Heart right ventricle (tissue), 16 donors: Measurements from ENCODE around the gene CCR4. TPM values are rescaled to one million over a fixed set of nuclear protein-coding genes. Genes with fewer than 3 reads are reported as not detected.
A peak's percentile ranks its signal among the peaks of the same experiment; 100 is the strongest.

Experiments
- ATAC-seq, 8 donors: fragments of 200-7000 bp; cut with Tn5 transposase; one replicate each; pipeline ENCODE4 v1.9.1; 2020; ENCODE audit warnings: mild to moderate bottlenecking in 8 of 8, moderate library complexity in 8 of 8, moderate number of reproducible peaks in 1 of 8
- DNase-seq, 2 donors: peaks; one replicate each; pipeline ENCODE4 v3.0.0-alpha.2; 2020
- H3K27ac ChIP-seq, 10 donors: fragments of 200-600 bp; sonication (generic) in 2 of 10; one replicate each; pipeline versions ENCODE4 v1.5.0 to v1.8.0; 2020 to 2022; ENCODE audit warnings: mild to moderate bottlenecking in 3 of 10
- H3K27me3 ChIP-seq, 7 donors: fragments of 200-600 bp; one replicate each; pipeline ENCODE4 v1.8.0; 2021 to 2022; ENCODE audit warnings: mild to moderate bottlenecking in 2 of 7
- H3K36me3 ChIP-seq, 9 donors: fragments of 200-600 bp; sonication (generic) in 1 of 9; one replicate each; pipeline versions ENCODE4 v1.5.0 to v1.8.0; 2020 to 2022; ENCODE audit warnings: mild to moderate bottlenecking in 2 of 9
- H3K4me1 ChIP-seq, 9 donors: fragments of 200-600 bp; sonication (generic) in 1 of 9; one replicate each; pipeline versions ENCODE4 v1.5.0 to v1.8.0; 2020 to 2022; ENCODE audit warnings: mild to moderate bottlenecking in 4 of 9
- H3K4me3 ChIP-seq, 10 donors: fragments of 200-600 bp; sonication (generic) in 2 of 10; one replicate each; pipeline versions ENCODE4 v1.5.0 to v1.8.0; 2020 to 2022; ENCODE audit warnings: mild to moderate bottlenecking in 7 of 10, moderate library complexity in 2 of 10
- H3K9me3 ChIP-seq, 11 donors: fragments of 200-600 bp in 10 of 11; sonication (generic) in 2 of 11; one replicate each; pipeline versions ENCODE4 v1.5.0 to v1.8.0; 2013 to 2022; ENCODE audit warnings: mild to moderate bottlenecking in 2 of 11, control low read depth in 1 of 11, moderate library complexity in 1 of 11
- WGBS, 2 donors: extraction: QIAGEN DNeasy Blood & Tissue Kit; methylation state at CpG; one replicate each; pipeline ENCODE4 v1.1.7; 2013; ENCODE audit warnings: inconsistent platforms in 1 of 2; 5-methylcytosine and 5-hydroxymethylcytosine counted together
- intact Hi-C, 10 donors: fragments of 100-400 bp; cut with DNase I; formaldehyde crosslinking; loops; one replicate each; pipeline versions ENCODE4 v1.11.1 to v1.14.2; 2022
- polyA plus RNA-seq, 2 donors: library from polyadenylated mRNA; stranded (reverse); fragments of 200-250 nt; gene quantifications; one replicate each; pipeline ENCODE4 v1.2.3, GENCODE V29; 2013
- total RNA-seq, 10 donors: library from RNA; stranded (reverse); fragmentation: NEBNext Ultra II Directional in 3 of 10; extraction: Animal tissue kit (Norgen Biotek cat#: 25700) in 3 of 10; gene quantifications; one replicate each; pipeline versions ENCODE4 v1.2.1 to v1.2.4, GENCODE V29; 2021 to 2023
- TF ChIP-seq, protein P1 (sequence below), 9 donors: fragments of 200-600 bp; sonication (generic) in 2 of 9; IDR thresholded peaks; one replicate each; pipeline versions ENCODE4 v1.5.0 to v1.8.0; 2021 to 2022; ENCODE audit warnings: antibody characterized with exemption in 9 of 9, mild to moderate bottlenecking in 5 of 9, moderate library complexity in 1 of 9
- donor health status: Arrhythmogenic right ventricular cardiomyopathy.
- donor health status: ischemic (EF 13 %, LVEDD 7.1; RV severe dilation, severe dysfunction).
- donor health status: healthy with polysubstance abuse.
- donor health status: DM: no; HTN: yes; CAD: no.
- donor health status: DM: no; HTN: no; CAD: no.
- donor health status: ischemic (EF 25% LVEDD 6.9; RV normal size, moderate dysfunction).
- donor health status: ischemic (EF 25% LVEDD 5.7; RV mildly dilated, moderate dysfunction).
- donor health status: healthy.
- donor health status: DM: yes; HTN: yes; CAD: no.
- donor health status: Ischemic cardiomyopathy.
- donor health status: ischemic (EF 35%, LVEDD 5.7; RV mildly dilated, moderate dysfunction).
- donor health status: nonischemic (EF 11% LVEDD 7.7; RV severe dilation, severe dysfunction).
- donor health status: DM: yes; HTN: yes; CAD: no.
- donor health status: PGD.
- donor health status: ischemic (EF 29% LVEDD 5.4; RV normal size, mild dysfunction).
- donor health status: nonischemic (EF 23%, LVEDD 6.1; RV moderate dilation, normal function).

CCR4 gene
- total and polyA plus RNA-seq, 12 donors = 0.01 to 1.2 (median 0.11) TPM; not detected in 5

GRCh38 chr3:32947789-32948238, 3.6 kb upstream of the CCR4 start:
- TF ChIP-seq, protein P1, sequence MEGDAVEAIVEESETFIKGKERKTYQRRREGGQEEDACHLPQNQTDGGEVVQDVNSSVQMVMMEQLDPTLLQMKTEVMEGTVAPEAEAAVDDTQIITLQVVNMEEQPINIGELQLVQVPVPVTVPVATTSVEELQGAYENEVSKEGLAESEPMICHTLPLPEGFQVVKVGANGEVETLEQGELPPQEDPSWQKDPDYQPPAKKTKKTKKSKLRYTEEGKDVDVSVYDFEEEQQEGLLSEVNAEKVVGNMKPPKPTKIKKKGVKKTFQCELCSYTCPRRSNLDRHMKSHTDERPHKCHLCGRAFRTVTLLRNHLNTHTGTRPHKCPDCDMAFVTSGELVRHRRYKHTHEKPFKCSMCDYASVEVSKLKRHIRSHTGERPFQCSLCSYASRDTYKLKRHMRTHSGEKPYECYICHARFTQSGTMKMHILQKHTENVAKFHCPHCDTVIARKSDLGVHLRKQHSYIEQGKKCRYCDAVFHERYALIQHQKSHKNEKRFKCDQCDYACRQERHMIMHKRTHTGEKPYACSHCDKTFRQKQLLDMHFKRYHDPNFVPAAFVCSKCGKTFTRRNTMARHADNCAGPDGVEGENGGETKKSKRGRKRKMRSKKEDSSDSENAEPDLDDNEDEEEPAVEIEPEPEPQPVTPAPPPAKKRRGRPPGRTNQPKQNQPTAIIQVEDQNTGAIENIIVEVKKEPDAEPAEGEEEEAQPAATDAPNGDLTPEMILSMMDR (IDR thresholded peaks at IDR 0.05) = peak; percentile 19 to 81 (median 67)
- Histone ChIP-seq H3K4me1 (peaks cover 0 to 7% (median 0%) of the 10 kb centered on the region in 9 donors), H3K27me3 (no peaks in the 10 kb centered on the region), H3K27ac (no peak overlapping the region), H3K4me3 (no peak overlapping the region), H3K36me3 (no peaks in the 10 kb centered on the region), H3K9me3 (no peaks in the 10 kb centered on the region)
- ATAC-seq (peak; percentile 61 to 92 (median 84)), DNase-seq (peak; percentile 72 to 77)
- 41 to 43% methylated on average over 7 of the region's 7 CpGs for WGBS, 2 donors
- intact Hi-C loops = loop anchor here in 8 of 10 donors (2.0 to 10.0 kb wide), 7 partner anchors 124 to 427 kb away; no protein-coding TSS in a partner anchor

GRCh38 chr3:32948625-32949445, 2.6 kb upstream of the CCR4 start:
- Histone ChIP-seq H3K36me3 (no peaks in the 10 kb centered on the region), H3K4me3 (no peak overlapping the region), H3K4me1 (peaks cover 0 to 7% (median 0%) of the 10 kb centered on the region in 9 donors), H3K27ac (no peak overlapping the region), H3K27me3 (no peaks in the 10 kb centered on the region), H3K9me3 (no peaks in the 10 kb centered on the region)
- ATAC-seq (no peak), DNase-seq (no peak)
- TF ChIP-seq, protein P1 (IDR thresholded peaks at IDR 0.05) = no peak
- WGBS, 2 donors = 93 to 94% methylated on average over 10 of the region's 10 CpGs
- intact Hi-C loops = loop anchor here in 7 of 10 donors (2.0 to 10.0 kb wide), 6 partner anchors 123 to 426 kb away; no protein-coding TSS in a partner anchor

DNA sequence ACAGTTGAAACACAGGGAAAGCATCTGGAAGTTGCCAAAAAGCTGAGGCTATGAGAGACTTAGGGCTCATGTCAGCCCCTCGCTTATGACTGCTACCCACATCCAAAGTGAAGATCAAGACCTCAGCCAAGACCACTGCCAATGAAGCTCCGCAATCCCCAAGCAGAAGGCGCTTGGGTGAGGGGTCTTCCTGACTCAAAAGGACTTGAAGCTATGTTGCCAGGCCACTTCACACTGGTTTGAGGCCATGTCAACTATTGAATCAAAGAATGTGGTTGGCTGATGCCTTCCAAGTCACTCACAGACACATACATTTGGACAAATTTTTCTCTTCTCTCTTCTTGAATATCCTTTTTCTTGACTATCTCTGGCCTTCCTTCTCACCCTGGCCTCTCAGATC, 928 bp upstream of the CCR4 start:
- DNase-seq (no peak), ATAC-seq (no peak)
- H3K9me3 ChIP-seq = no peaks in the 10 kb centered on the region
- no peak overlapping the region for H3K27ac ChIP-seq
- H3K36me3 ChIP-seq = no peaks in the 10 kb centered on the region
- intact Hi-C loops = loop anchor here in 3 of 10 donors (5.0 to 10.0 kb wide), 3 partner anchors 114 to 124 kb away; no protein-coding TSS in a partner anchor
- TF ChIP-seq, protein P1 (IDR thresholded peaks at IDR 0.05) = no peak
- no peaks in the 10 kb centered on the region for H3K27me3 ChIP-seq
- no peak overlapping the region for H3K4me3 ChIP-seq
- H3K4me1 ChIP-seq = peaks cover 0 to 7% (median 0%) of the 10 kb centered on the region in 9 donors
- 92 to 94% methylated on average over 3 of the region's 3 CpGs for WGBS, 2 donors

GRCh38 chr3:32952369-32953077, 1.1 kb downstream of the CCR4 start:
- no peaks in the 10 kb centered on the region for H3K9me3 ChIP-seq
- TF ChIP-seq, protein P1 (IDR thresholded peaks at IDR 0.05) = no peak
- peak overlapping the region in 1 of 10 donors; percentile 32 for H3K4me3 ChIP-seq
- H3K27me3 ChIP-seq = no peaks in the 10 kb centered on the region
- DNase-seq (no peak), ATAC-seq (no peak)
- H3K36me3 ChIP-seq = no peaks in the 10 kb centered on the region
- H3K27ac ChIP-seq = no peak overlapping the region
- intact Hi-C loops = loop anchor here in 3 of 10 donors (5.0 to 10.0 kb wide), 3 partner anchors 112 to 122 kb away; no protein-coding TSS in a partner anchor
- H3K4me1 ChIP-seq = peaks cover 0 to 7% (median 0%) of the 10 kb centered on the region in 9 donors
- WGBS, 2 donors = 88 to 90% methylated on average over 11 of the region's 11 CpGs
